Iris pigment epithelial cell (primary cell): ENCODE results near the gene SULT6B1.
A peak's percentile ranks its signal among the peaks of the same experiment; 100 is the strongest.

Experiments used
- DNase-seq: peaks from one replicate; pipeline ENCODE4 v3.0.0-alpha.2; 2011; ENCODE audit warnings: low read depth

The SULT6B1 gene

DNA sequence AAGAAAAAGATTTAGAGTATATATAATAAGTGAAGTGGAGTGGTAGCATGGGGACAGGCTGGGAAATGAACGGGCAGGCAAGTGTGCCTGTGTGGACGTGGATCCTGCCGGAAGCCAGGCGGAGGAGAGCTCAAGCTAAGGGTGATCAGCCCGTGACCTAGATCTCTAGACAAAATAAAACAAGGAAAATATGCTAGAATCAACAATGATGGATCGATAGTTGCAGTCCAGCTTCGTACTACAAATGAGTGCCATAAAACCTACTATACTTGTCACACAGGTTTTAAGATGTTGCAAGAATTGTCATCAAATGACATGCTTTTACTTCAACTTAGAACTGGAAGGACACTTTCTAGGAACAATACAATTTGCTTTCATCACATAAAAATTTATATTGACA is 40.1 kb downstream of the SULT6B1 start:
- DNase-seq: no peak

DNA sequence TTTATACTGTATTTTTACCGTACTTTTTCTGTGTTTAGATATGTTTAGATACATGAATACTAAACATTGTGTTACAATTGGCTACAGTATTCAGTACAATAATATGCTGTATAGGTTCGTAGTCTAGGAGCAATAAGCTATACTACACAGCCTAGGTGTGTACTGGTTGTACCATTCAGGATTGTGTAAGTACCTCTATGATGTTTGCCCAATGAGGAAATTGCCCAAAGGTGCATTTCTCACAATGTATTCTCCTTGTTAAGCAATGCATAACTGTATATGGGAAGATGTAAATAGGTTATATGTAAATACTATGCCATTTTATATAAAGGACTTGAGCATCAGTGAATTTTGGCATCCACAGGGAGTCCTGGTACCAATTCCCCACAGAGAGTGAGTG is 42.4 kb downstream of the SULT6B1 start:
- no peak for DNase-seq

DNA sequence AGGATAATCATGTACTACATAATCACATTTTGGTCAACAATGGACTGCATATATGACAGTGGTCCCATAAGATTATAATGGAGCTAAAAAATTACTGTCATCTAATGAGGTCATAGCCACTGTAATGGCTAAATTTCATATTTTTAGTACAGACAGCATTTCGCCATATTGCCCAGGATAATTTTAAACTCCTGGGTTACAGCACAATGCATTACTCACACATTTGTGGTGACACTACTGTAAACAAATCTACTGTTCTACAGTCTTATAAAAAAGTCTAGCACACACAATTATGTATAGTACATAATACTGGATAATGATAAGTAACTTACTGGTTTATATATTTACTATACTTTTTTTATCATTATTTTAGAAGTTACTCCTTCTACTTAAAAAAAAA is 44.5 kb downstream of the SULT6B1 start:
- peak; percentile 81 for DNase-seq

DNA sequence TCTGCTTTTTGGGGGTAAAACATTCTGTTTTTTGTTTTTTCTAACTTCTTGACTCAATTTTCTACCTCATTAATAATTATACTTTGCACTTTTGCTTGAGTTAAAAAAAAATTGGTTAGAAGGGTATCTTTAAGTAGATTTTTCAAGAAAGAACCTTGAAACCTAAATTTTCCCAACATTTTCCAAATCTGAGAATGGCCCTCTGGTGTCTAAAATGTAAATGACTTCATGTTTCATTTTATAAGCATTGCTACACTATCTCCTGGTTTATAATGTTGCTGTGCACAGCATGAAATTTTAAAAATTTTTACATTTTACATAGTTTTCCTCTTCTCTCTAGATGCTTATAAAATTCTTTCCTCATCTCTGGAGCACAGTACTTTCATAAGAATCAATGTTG is 45.9 kb downstream of the SULT6B1 start:
- no peak for DNase-seq

DNA sequence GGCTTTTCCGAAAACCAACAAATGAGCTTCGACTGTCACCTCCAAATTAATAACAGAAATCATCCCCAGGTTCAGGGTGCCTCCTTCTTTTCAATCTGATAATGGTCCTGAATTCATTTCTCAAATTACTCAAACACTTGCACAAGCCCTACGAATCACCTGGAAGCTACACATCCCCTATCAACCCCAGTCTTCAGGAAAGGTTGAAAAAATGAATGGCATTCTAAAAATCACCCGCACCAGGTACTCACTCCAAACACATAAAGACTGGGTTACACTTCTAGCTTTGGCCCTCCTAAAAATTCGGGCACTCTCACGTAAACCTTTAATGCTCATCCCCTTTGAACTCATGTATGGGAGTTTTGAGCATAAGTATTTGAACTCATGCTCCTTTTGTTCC is 55.6 kb downstream of the SULT6B1 start:
- no peak for DNase-seq

DNA sequence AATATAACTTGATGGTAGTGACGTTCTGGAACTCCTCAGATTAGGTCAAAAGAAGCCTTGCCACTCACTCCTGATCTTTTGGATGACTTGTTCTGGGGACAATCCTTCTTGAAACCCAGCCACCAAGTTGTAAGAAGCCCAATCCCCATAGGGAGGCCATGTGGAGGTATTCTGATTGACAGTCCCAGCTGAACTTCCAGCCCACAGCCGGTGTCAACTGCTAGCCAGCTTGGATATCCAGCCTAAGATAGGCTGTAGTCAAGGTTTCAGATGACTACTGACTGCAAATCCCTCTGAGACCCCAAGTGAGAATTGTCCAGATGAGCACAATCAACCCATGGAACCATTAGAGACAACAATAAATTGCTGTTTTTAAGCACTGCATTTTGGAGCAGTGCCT is 63.1 kb downstream of the SULT6B1 start:
- no peak for DNase-seq

DNA sequence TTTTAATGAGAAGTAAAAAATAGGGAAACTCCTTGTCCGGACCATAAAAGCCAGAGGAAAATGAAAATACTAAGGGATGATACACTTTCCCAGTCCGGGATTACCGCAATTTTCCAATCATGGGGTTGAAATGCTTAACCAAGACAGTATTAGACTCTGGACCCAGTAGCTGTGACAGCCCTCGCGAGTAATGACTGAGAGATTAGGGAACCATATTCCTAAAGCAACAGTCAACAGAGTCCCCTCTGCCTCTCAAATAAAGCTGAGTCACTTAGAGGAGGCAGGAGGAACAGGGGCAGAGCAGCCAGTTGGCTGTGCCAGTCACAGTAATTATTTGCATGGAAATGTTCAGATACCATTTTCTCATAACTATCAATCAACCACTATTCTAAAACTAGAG is 69.3 kb downstream of the SULT6B1 start:
- DNase-seq: no peak
